ENCODE results near the gene LCN1.
"Not testable (repeated sequence)": the region's sequence is repeated elsewhere in the genome, so short reads cannot be mapped to it uniquely, and the experiment has no call there.

LCN1 gene

DNA sequence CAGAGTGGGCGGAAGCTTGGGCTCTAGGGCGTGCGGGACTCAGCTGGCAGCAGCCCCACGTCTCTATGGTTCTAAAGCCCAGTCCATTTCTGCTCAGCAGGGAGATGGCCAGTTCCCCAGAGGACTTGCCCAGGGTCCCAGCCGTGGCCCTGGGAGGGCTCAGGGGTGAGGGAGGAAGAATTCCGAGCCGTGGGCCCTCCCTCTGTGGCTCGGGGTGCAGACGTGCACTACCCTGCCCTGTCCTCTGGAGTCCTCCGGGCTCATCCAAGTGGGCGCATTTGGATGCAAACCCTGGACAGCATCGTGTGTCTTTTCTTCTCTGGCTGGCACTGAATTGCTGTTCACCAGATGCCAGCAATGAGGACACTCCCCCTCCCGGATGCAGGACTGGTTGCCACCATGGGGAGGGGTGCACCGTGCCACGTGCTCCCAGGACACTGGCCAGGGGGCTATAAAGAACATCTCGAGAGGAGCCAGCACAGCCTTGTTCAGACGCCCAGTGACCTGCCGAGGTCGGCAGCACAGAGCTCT lies 24.5 kb downstream of the LCN1 start, which contains the start of gene OBP2A:
OBP2A (plus strand) TSS at position 481 of the 531 bp plus-strand sequence. CDS start 55 bp downstream, outside the sequence.
- DNase-seq (ENCODE audit: extremely low read depth in 1 of 2, low read depth in 1 of 2) = not testable (repeated sequence)

- DNase-seq (ENCODE audit: extremely low read depth in 1 of 2, low read depth in 1 of 2) = not testable (repeated sequence)
Measured at GRCh38 chr9:135546792-135547617, 25.8 kb downstream of the LCN1 start.

GRCh38 chr9:135547756-135548736 lies 26.8 kb downstream of the LCN1 start:
- no peak for DNase-seq (ENCODE audit: extremely low read depth in 1 of 2, low read depth in 1 of 2)

- DNase-seq (ENCODE audit: extremely low read depth in 1 of 2, low read depth in 1 of 2) = not testable (repeated sequence)
Measured at GRCh38 chr9:135549478-135550343, 28.5 kb downstream of the LCN1 start.

GRCh38 chr9:135550344-135550918 lies 29.2 kb downstream of the LCN1 start:
- DNase-seq (ENCODE audit: extremely low read depth in 1 of 2, low read depth in 1 of 2) = no peak

GRCh38 chr9:135551031-135551430 lies 29.8 kb downstream of the LCN1 start:
- DNase-seq (ENCODE audit: extremely low read depth in 1 of 2, low read depth in 1 of 2) = no peak

DNA sequence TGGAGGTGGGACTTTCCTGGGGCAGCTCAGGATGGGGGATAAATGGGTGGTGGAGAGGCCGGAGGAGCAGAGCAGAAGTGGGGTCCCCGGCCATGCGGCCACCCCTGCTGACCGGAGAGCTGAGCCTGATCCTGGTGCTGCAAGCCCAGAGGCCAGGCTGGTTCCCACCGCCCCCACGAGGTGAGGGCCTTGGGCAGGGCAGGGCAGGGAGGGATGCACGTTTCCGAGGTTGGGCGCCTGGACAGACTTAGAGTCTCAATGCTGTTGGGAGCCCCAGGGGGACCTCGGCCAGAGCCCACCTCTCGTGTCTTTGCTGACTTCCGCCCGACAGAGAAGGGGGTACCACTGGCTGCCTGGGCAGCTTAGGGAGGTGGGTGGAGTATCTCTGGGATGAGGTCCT lies 30.2 kb downstream of the LCN1 start:
- no peak for DNase-seq (ENCODE audit: extremely low read depth in 1 of 2, low read depth in 1 of 2)

GRCh38 chr9:135552021-135552697 lies 30.9 kb downstream of the LCN1 start:
- DNase-seq (ENCODE audit: extremely low read depth in 1 of 2, low read depth in 1 of 2) = no peak

DNA sequence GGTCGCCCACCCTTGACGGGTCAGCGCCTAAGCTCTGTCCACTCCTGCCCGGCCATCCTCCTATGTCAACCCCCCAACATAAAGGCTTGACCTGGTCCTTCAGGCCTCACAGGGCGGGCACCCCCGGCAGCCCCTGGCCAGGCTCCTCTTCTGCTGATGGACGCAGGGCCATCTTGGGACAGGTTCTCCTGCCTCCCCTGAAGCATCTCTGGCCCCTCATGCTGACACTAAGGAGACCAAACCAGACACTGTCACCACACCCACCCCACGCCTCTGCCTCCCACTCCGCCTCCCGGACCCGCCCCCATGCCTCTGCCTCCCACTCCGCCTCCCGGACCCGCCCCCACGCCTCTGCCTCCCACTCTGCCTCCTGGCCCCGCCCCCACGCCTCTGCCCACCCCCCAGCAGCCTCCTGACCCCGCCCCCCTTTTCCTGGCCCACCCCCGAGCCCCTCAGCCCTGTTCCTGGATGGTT lies 31.5 kb downstream of the LCN1 start:
- no peak for DNase-seq (ENCODE audit: extremely low read depth in 1 of 2, low read depth in 1 of 2)

DNA sequence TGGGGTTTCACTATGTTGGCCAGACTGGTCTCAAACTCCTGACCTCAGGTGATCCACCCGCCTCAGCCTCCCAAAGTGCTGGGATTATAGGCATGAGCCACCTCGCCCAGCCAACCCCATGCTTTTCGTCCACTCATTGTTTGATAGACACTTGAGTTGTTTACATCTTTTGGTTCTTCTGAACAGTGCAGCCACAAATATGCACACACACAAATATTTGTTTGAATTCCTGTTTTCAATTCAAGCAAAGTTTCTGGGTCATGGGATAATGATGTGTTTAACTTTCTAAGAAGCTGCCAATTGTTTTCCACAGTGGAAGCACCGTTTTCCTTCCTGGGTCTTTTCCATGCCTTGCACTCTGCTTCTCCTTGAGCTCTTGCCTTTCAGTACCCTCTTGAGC lies 33.5 kb downstream of the LCN1 start:
- no peak for DNase-seq (ENCODE audit: extremely low read depth in 1 of 2, low read depth in 1 of 2)

- no peak for DNase-seq (ENCODE audit: extremely low read depth in 1 of 2, low read depth in 1 of 2)
Measured at GRCh38 chr9:135555203-135555602, 34.0 kb downstream of the LCN1 start.

DNA sequence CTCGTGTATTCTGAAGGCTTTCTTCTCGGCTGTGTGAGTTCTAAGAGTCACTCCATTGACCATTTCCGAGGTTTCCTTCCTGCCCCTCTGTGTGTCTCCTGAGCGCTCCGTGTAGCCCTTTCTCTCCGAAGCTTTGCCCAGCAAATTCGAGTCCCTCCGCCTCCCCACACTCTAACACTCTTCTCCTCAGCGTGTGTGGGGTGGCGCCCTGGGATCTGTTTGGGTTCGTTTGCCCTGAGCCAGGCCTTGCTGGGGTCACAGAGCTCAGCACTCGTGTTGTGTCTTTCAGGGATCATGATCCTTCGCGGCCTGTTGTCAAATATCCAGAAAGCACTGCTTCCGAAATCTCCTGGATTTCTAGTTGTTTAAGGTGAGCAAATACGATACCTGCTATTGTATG lies 34.7 kb downstream of the LCN1 start:
- no peak for DNase-seq (ENCODE audit: extremely low read depth in 1 of 2, low read depth in 1 of 2)

- DNase-seq (ENCODE audit: extremely low read depth in 1 of 2, low read depth in 1 of 2) = no peak
Measured at GRCh38 chr9:135559606-135560005, 38.4 kb downstream of the LCN1 start.

DNA sequence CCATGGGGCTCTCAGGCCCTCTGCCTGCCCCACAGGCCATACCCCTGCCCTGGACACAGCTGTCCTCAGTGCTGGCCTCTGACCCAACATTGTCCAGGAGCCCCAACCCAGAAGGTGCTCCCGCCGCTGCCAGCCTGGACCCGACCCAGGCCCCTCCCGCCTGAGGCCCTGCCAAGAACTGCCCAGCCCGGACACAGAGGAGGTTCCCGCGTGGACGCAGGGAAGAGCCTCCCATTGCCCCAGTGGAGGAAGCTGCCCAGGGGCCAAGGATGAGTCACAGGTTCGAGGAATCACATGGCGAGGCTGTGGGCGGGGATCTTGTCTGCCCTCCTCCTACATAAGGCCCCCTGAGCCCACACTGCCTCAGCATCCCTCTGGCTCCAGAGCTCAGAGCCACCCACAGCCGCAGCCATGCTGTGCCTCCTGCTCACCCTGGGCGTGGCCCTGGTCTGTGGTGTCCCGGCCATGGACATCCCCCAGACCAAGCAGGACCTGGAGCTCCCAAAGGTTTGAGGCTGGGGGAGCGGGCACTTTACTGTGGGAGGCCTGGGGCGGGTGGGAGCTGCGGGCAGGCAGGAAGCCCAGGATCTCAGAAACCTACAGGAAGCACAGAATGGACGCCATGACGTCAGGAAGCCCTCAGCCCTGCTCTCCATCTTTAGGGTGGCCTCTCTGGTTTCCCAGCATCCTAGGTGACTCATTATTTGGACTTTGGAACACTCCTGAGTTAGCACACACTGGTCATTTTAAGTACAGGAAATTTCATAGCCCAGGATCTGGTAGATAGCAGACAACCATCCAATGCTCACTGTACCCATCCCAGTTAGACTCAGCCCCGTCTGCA lies 40.4 kb downstream of the LCN1 start, which contains the start of gene PAEP:
PAEP (plus strand) TSS at position 366 of the 844 bp plus-strand sequence.
- no peak for DNase-seq (ENCODE audit: extremely low read depth in 1 of 2, low read depth in 1 of 2)

GRCh38 chr9:135562235-135562745 lies 41.0 kb downstream of the LCN1 start:
- DNase-seq (ENCODE audit: extremely low read depth in 1 of 2, low read depth in 1 of 2) = no peak

GRCh38 chr9:135563039-135563476 lies 41.8 kb downstream of the LCN1 start:
- DNase-seq (ENCODE audit: extremely low read depth in 1 of 2, low read depth in 1 of 2) = no peak

- no peak for DNase-seq (ENCODE audit: extremely low read depth in 1 of 2, low read depth in 1 of 2)
Measured at GRCh38 chr9:135563858-135564257, 42.6 kb downstream of the LCN1 start.

DNA sequence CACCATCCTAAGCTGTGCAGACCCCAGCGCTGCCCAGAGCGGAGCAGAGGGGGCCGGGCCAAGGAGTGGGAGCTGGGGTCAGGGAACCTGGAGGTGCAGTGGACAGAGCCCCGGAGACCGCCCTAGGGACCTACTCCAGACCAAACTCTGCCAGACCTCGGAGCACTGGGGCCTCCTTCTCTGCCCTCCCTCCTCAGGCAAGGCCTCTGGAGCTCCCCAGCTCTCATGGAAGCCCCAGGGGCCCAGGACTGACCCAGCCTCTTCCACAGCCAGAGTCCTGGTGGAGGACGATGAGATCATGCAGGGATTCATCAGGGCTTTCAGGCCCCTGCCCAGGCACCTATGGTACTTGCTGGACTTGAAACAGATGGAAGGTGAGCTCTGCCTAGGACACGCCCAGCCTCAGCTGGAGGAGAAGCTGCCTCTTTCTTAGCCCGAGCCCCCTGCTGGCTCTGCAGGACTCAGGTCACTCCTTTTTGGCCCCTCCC lies 43.9 kb downstream of the LCN1 start:
- no peak for DNase-seq (ENCODE audit: extremely low read depth in 1 of 2, low read depth in 1 of 2)

All from activated CD8-positive, alpha-beta memory T cell treated with anti-CD3 and anti-CD28 coated beads for 1 hour (primary cell).